ENCODE data around the gene ASPG. TPM values are rescaled to one million over a fixed set of nuclear protein-coding genes. Genes with fewer than 3 reads are reported as not detected.

ASPG gene
- total and polyA plus RNA-seq, 2 donors (not counting 1 experiment from before 2014, with no cell fraction given) = not detected

DNA sequence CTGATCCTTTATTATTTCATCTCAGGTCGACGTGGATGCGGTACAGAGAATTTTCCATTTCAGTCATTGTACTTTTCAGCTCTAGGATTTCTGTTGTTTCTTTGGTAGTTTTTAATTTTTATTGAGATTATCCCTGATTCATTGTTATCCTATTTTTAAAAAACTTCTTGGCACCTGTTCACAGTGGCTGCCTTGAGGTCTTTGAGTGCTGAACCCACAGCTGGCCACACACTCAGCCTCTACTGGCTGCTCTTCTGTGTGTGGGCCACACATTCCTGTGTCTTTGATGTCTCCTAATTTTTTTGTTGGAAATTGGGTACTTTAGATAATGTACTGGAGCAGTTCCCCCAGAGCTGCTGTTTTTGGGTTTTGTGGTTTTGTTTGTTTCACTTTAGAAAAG lies 37.7 kb upstream of the ASPG start:
- no peaks in the 10 kb centered on the region for H3K79me2 ChIP-seq (ENCODE audit: control insufficient read depth, insufficient read depth, low read length)
- H3K4me3 ChIP-seq (replicated peaks in 1 of 4; ENCODE audit: control extremely low read depth in 1 of 4, insufficient read depth in 1 of 4, low read depth in 3 of 4, low read length in 4 of 4) = no peak overlapping the region
- H3K27me3 ChIP-seq (ENCODE audit: control insufficient read depth, insufficient read depth, low read length) = no peaks in the 10 kb centered on the region
- H3K9ac ChIP-seq (ENCODE audit: insufficient read depth, low read length) = no peak overlapping the region
- H4K20me1 ChIP-seq (ENCODE audit: control insufficient read depth, extremely low read depth, insufficient read depth, low read length) = no peaks in the 10 kb centered on the region
- no peaks in the 10 kb centered on the region for H3K36me3 ChIP-seq (ENCODE audit: control insufficient read depth, insufficient read depth, low read length)
- no peak for DNase-seq (ENCODE audit: low read depth in 2 of 2)
- H3K27ac ChIP-seq (ENCODE audit: insufficient read depth, low read length) = no peak overlapping the region
- TF ChIP-seq, protein P1, sequence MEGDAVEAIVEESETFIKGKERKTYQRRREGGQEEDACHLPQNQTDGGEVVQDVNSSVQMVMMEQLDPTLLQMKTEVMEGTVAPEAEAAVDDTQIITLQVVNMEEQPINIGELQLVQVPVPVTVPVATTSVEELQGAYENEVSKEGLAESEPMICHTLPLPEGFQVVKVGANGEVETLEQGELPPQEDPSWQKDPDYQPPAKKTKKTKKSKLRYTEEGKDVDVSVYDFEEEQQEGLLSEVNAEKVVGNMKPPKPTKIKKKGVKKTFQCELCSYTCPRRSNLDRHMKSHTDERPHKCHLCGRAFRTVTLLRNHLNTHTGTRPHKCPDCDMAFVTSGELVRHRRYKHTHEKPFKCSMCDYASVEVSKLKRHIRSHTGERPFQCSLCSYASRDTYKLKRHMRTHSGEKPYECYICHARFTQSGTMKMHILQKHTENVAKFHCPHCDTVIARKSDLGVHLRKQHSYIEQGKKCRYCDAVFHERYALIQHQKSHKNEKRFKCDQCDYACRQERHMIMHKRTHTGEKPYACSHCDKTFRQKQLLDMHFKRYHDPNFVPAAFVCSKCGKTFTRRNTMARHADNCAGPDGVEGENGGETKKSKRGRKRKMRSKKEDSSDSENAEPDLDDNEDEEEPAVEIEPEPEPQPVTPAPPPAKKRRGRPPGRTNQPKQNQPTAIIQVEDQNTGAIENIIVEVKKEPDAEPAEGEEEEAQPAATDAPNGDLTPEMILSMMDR (conservative IDR thresholded peaks at IDR 0.05 in 1 of 2, IDR thresholded peaks at IDR 0.05 in 1 of 2; ENCODE audit: low read depth in 1 of 2, low read length in 2 of 2) = no peak
- no peak for TF ChIP-seq EZH2 (IDR thresholded peaks at IDR 0.05; ENCODE audit: low read length, missing control alignments)
- no peak overlapping the region for H3K4me2 ChIP-seq (ENCODE audit: extremely low read depth, insufficient read depth, low read length)
- H3K4me1 ChIP-seq (ENCODE audit: control insufficient read depth, extremely low read depth, insufficient read depth, low read length) = no peaks in the 10 kb centered on the region
- no peaks in the 10 kb centered on the region for H3K9me3 ChIP-seq (ENCODE audit: control insufficient read depth, insufficient read depth, low read depth, low read length)
- H2AFZ ChIP-seq (ENCODE audit: low read length) = no peak overlapping the region

DNA sequence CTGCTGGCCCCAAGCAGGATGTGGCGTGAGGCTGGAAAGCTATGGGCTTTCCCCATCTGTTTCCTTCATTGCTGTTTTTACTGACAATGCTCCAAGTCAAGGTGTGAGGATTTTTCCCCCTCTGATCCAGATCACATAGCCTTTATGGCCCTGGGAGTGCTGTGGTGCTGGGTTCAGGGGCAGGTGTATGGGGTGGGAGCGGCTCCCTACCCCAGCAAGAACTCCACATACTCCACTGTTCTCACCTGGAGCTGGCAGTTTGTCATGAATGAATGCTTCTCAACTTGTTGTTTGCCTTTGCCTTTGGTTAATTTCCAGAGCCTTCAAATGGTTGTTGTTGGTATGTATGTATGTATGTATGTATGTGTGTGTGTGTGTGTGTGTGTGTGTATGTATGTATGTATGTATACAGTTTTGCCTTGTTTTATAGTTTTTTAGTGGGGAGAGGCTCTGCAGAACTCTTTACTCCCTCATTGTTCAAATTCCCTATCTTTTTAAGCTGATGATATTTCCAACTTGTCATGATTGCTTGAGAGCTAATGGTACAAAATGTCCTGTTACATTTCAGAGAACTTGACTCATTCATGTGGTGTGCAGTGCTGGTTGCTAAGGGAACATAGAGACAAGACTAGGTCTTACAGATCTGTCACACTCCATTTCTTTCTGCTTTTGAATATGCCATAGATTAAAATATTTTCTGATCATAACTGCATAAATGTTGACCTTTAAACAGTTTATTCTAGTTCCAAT lies 36.6 kb upstream of the ASPG start:
- H4K20me1 ChIP-seq (ENCODE audit: control insufficient read depth, extremely low read depth, insufficient read depth, low read length) = no peaks in the 10 kb centered on the region
- H2AFZ ChIP-seq (ENCODE audit: low read length) = no peak overlapping the region
- H3K9ac ChIP-seq (ENCODE audit: insufficient read depth, low read length) = no peak overlapping the region
- H3K4me1 ChIP-seq (ENCODE audit: control insufficient read depth, extremely low read depth, insufficient read depth, low read length) = no peaks in the 10 kb centered on the region
- no peak for TF ChIP-seq EZH2 (IDR thresholded peaks at IDR 0.05; ENCODE audit: low read length, missing control alignments)
- TF ChIP-seq, protein P1 (conservative IDR thresholded peaks at IDR 0.05 in 1 of 2, IDR thresholded peaks at IDR 0.05 in 1 of 2; ENCODE audit: low read depth in 1 of 2, low read length in 2 of 2) = no peak
- no peak overlapping the region for H3K27ac ChIP-seq (ENCODE audit: insufficient read depth, low read length)
- no peak overlapping the region for H3K4me3 ChIP-seq (replicated peaks in 1 of 4; ENCODE audit: control extremely low read depth in 1 of 4, insufficient read depth in 1 of 4, low read depth in 3 of 4, low read length in 4 of 4)
- no peaks in the 10 kb centered on the region for H3K9me3 ChIP-seq (ENCODE audit: control insufficient read depth, insufficient read depth, low read depth, low read length)
- no peaks in the 10 kb centered on the region for H3K79me2 ChIP-seq (ENCODE audit: control insufficient read depth, insufficient read depth, low read length)
- H3K4me2 ChIP-seq (ENCODE audit: extremely low read depth, insufficient read depth, low read length) = no peak overlapping the region
- no peaks in the 10 kb centered on the region for H3K36me3 ChIP-seq (ENCODE audit: control insufficient read depth, insufficient read depth, low read length)
- DNase-seq (ENCODE audit: low read depth in 2 of 2) = peak; percentile 6 to 70
- H3K27me3 ChIP-seq (ENCODE audit: control insufficient read depth, insufficient read depth, low read length) = no peaks in the 10 kb centered on the region

DNA sequence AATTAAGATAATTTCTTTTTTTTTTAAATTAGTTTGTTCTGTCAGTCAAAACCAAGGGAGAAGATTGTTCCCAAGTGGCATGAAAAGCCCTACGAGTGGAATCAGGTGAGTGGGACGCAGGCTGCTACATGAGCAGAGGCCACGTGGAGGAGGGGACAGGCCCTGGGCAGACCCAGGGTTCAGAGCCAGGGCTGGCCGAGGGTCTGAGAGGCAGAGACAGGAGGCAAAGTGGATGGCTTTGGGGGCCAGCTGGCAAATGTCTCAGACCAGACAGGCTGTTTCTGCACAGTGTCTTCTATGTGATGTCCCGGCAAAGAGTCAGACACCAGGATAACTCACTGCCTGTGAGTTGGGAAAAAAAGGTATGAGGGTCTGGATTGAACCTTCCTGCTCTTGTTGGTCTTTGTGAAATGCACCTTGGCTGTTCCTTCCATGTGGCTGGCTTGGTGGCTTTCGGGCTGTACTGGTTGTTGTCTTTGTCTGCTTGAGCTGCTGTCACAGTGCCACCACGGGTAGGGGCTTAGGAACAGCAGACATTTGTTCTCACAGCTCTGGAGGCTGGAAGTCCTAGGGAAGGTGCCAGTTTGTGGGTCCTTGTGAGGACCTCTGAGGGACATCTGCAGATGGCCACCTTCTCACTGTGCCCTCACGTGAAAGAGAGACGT lies 35.8 kb upstream of the ASPG start:
- no peaks in the 10 kb centered on the region for H3K79me2 ChIP-seq (ENCODE audit: control insufficient read depth, insufficient read depth, low read length)
- DNase-seq (ENCODE audit: low read depth in 2 of 2) = no peak
- TF ChIP-seq, protein P1 (conservative IDR thresholded peaks at IDR 0.05 in 1 of 2, IDR thresholded peaks at IDR 0.05 in 1 of 2; ENCODE audit: low read depth in 1 of 2, low read length in 2 of 2) = no peak
- no peak for TF ChIP-seq EZH2 (IDR thresholded peaks at IDR 0.05; ENCODE audit: low read length, missing control alignments)
- H2AFZ ChIP-seq (ENCODE audit: low read length) = no peak overlapping the region
- no peaks in the 10 kb centered on the region for H4K20me1 ChIP-seq (ENCODE audit: control insufficient read depth, extremely low read depth, insufficient read depth, low read length)
- no peak overlapping the region for H3K27ac ChIP-seq (ENCODE audit: insufficient read depth, low read length)
- H3K27me3 ChIP-seq (ENCODE audit: control insufficient read depth, insufficient read depth, low read length) = no peaks in the 10 kb centered on the region
- no peaks in the 10 kb centered on the region for H3K36me3 ChIP-seq (ENCODE audit: control insufficient read depth, insufficient read depth, low read length)
- H3K9ac ChIP-seq (ENCODE audit: insufficient read depth, low read length) = no peak overlapping the region
- no peaks in the 10 kb centered on the region for H3K9me3 ChIP-seq (ENCODE audit: control insufficient read depth, insufficient read depth, low read depth, low read length)
- H3K4me2 ChIP-seq (ENCODE audit: extremely low read depth, insufficient read depth, low read length) = no peak overlapping the region
- no peaks in the 10 kb centered on the region for H3K4me1 ChIP-seq (ENCODE audit: control insufficient read depth, extremely low read depth, insufficient read depth, low read length)
- H3K4me3 ChIP-seq (replicated peaks in 1 of 4; ENCODE audit: control extremely low read depth in 1 of 4, insufficient read depth in 1 of 4, low read depth in 3 of 4, low read length in 4 of 4) = no peak overlapping the region
